HG03571 (cell line): ENCODE results near the gene SPG11.
"Not testable (repeated sequence)": the region's sequence is repeated elsewhere in the genome, so short reads cannot be mapped to it uniquely, and the experiment has no call there.

Source experiments
- ATAC-seq: cut with Tn5 transposase; IDR thresholded peaks from one replicate; pipeline ENCODE4 v1.9.1; 2021; ENCODE audit not compliant: unreplicated experiment

Gene SPG11

GRCh38 chr15:44565387-44566154 lies 97.9 kb downstream of the SPG11 start:
- no peak for ATAC-seq

GRCh38 chr15:44560926-44561325 lies 102.5 kb downstream of the SPG11 start:
- not testable (repeated sequence) for ATAC-seq

GRCh38 chr15:44554934-44555723 lies 108.3 kb downstream of the SPG11 start:
- no peak for ATAC-seq

- ATAC-seq: no peak
These were observed 112.7 kb downstream of the SPG11 start for GRCh38 chr15:44550734-44551133.

GRCh38 chr15:44550256-44550655 lies 113.2 kb downstream of the SPG11 start:
- no peak for ATAC-seq

- not testable (repeated sequence) for ATAC-seq
These were observed 114.3 kb downstream of the SPG11 start for GRCh38 chr15:44549152-44549551.

- ATAC-seq: no peak
These were observed 117.3 kb downstream of the SPG11 start for GRCh38 chr15:44545913-44546802.

GRCh38 chr15:44544745-44545144 lies 118.7 kb downstream of the SPG11 start:
- not testable (repeated sequence) for ATAC-seq

GRCh38 chr15:44542596-44542995 lies 120.9 kb downstream of the SPG11 start:
- ATAC-seq: no peak

GRCh38 chr15:44541282-44541958 lies 122.0 kb downstream of the SPG11 start:
- ATAC-seq: no peak

GRCh38 chr15:44537735-44538240 lies 125.7 kb downstream of the SPG11 start:
- no peak for ATAC-seq

- peak; percentile 84 for ATAC-seq
These were observed 126.3 kb downstream of the SPG11 start, which contains the start of gene EIF3J for GRCh38 chr15:44536962-44537734. Gene EIF3J (plus strand): TSS chr15:44537147. CDS start chr15:44537195, 48 bp downstream.

GRCh38 chr15:44536302-44536961 lies 127.0 kb downstream of the SPG11 start:
- peak; percentile 46 for ATAC-seq

- ATAC-seq: no peak
These were observed 127.8 kb downstream of the SPG11 start for GRCh38 chr15:44535523-44536301.

GRCh38 chr15:44535092-44535491 lies 128.4 kb downstream of the SPG11 start:
- no peak for ATAC-seq

GRCh38 chr15:44532689-44533088 lies 130.8 kb downstream of the SPG11 start:
- no peak for ATAC-seq

GRCh38 chr15:44532275-44532674 lies 131.2 kb downstream of the SPG11 start:
- not testable (repeated sequence) for ATAC-seq

GRCh38 chr15:44530653-44531052 lies 132.8 kb downstream of the SPG11 start:
- ATAC-seq: no peak
